ENCODE data around the gene STK26. TPM values are rescaled to one million over a fixed set of nuclear protein-coding genes. Genes with fewer than 3 reads are reported as not detected.

The STK26 gene
- total and polyA plus RNA-seq, 2 donors (not counting 1 experiment from before 2014, with no cell fraction given), result 12.4 to 32.1 TPM

DNA sequence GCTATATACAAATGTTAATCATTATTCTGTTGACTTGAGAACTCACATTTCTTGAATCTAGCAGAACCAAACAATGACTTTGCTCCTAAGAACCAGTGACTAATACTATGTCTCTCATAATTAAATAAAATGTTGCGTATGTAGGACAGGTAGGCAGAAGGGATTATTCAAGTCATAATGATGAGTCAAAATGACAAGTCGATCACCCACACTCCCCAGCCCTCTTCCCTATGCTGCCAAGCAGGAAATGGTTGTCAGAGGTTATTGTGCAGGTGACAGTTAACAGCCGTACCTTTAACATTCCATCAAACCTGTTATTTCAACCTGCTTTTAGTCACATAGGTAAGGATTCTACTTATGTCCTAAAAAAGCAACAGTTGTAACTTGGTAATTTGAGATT is 22.0 kb upstream of the STK26 start:
- CTCF ChIA-PET, result no interaction called here
- Mint-ChIP-seq H3K27ac (no peak overlapping the region), H3K4me1 (peaks cover 6% of the 10 kb centered on the region), H3K27me3 (no peaks in the 10 kb centered on the region), H3K4me3 (no peak overlapping the region), H3K9me3 (ENCODE audit: insufficient read depth) (no peaks in the 10 kb centered on the region)
- no CpG with 5 or more reads among the region's 3 CpGs for WGBS (ENCODE audit: insufficient coverage)
- Histone ChIP-seq H3K27ac (ENCODE audit: low read length in 2 of 2) (no peak overlapping the region), H4K20me1 (ENCODE audit: control insufficient read depth, insufficient read depth, low read length, poor library complexity, severe bottlenecking) (no peaks in the 10 kb centered on the region), H3K4me2 (replicated peaks; ENCODE audit: low read depth, low read length, poor library complexity, severe bottlenecking) (no peak overlapping the region), H3K27me3 (replicated peaks in 1 of 4; ENCODE audit: control extremely low read depth in 1 of 4, control insufficient read depth in 3 of 4, insufficient read depth in 4 of 4, low read length in 3 of 4) (peaks cover 0 to 4% (median 0%) of the 10 kb centered on the region in 4 experiments), H3K4me1 (ENCODE audit: control insufficient read depth in 2 of 2, insufficient read depth in 2 of 2, low read length in 2 of 2) (no peaks in the 10 kb centered on the region), H3K9me3 (ENCODE audit: control extremely low read depth in 1 of 3, control insufficient read depth in 2 of 3, insufficient read depth in 1 of 3, low read length in 2 of 3) (no peaks in the 10 kb centered on the region), H3K79me2 (ENCODE audit: control insufficient read depth, insufficient read depth, low read length) (no peaks in the 10 kb centered on the region), H2AFZ (ENCODE audit: insufficient read depth, low read depth, low read length, poor library complexity, severe bottlenecking) (no peak overlapping the region), H3K36me3 (replicated peaks in 1 of 2; ENCODE audit: control extremely low read depth in 1 of 2, control insufficient read depth in 1 of 2, extremely low read depth in 1 of 2, insufficient read depth in 2 of 2, low read length in 1 of 2) (no peaks in the 10 kb centered on the region), H3K4me3 (ENCODE audit: control extremely low read depth in 1 of 5, extremely low read depth in 1 of 5, insufficient read depth in 1 of 5, low read depth in 2 of 5, low read length in 4 of 5) (no peak overlapping the region), H3K9ac (ENCODE audit: low read length) (no peak overlapping the region)
- POLR2A ChIA-PET, result no interaction called here
- intact Hi-C loops (cut with micrococcal nuclease), result no loop called here
- DNase-seq, result no peak
- TF ChIP-seq EZH2 (IDR thresholded peaks at IDR 0.05; ENCODE audit: borderline replicate concordance, insufficient read depth, low read depth, low read length, poor library complexity, severe bottlenecking), result no peak
- TF ChIP-seq, protein P1, sequence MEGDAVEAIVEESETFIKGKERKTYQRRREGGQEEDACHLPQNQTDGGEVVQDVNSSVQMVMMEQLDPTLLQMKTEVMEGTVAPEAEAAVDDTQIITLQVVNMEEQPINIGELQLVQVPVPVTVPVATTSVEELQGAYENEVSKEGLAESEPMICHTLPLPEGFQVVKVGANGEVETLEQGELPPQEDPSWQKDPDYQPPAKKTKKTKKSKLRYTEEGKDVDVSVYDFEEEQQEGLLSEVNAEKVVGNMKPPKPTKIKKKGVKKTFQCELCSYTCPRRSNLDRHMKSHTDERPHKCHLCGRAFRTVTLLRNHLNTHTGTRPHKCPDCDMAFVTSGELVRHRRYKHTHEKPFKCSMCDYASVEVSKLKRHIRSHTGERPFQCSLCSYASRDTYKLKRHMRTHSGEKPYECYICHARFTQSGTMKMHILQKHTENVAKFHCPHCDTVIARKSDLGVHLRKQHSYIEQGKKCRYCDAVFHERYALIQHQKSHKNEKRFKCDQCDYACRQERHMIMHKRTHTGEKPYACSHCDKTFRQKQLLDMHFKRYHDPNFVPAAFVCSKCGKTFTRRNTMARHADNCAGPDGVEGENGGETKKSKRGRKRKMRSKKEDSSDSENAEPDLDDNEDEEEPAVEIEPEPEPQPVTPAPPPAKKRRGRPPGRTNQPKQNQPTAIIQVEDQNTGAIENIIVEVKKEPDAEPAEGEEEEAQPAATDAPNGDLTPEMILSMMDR (IDR thresholded peaks at IDR 0.05), result no peak
- ATAC-seq (ENCODE audit: low read depth), result no peak

DNA sequence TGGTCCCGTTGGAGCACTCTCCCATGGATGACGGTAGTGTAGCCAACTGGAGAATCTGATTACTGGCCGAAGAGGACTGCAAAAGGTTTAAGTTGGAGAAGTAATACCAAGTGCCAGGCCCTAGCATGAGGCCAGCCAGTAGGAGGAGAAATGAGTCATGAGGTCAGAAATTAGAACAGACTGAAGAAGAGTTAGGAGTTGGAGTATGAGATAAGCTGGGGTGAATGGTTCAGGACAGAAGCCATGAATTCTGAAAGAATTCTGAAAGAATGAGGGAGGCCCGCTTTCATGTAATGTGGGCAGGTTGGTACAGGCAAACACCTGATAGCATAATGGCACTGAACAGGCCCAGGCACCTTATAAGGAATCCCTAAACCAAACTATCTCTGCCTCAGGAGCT is 18.4 kb upstream of the STK26 start:
- H4K20me1 ChIP-seq (ENCODE audit: control insufficient read depth, insufficient read depth, low read length, poor library complexity, severe bottlenecking), result no peaks in the 10 kb centered on the region
- H3K9me3 ChIP-seq (ENCODE audit: control extremely low read depth in 1 of 3, control insufficient read depth in 2 of 3, insufficient read depth in 1 of 3, low read length in 2 of 3), result no peaks in the 10 kb centered on the region
- H2AFZ ChIP-seq (ENCODE audit: insufficient read depth, low read depth, low read length, poor library complexity, severe bottlenecking), result no peak overlapping the region
- H3K4me2 ChIP-seq (replicated peaks; ENCODE audit: low read depth, low read length, poor library complexity, severe bottlenecking), result no peak overlapping the region
- 100% methylated on average over 3 of the region's 4 CpGs for WGBS (ENCODE audit: insufficient coverage)
- H3K36me3 ChIP-seq (replicated peaks in 1 of 2; ENCODE audit: control extremely low read depth in 1 of 2, control insufficient read depth in 1 of 2, extremely low read depth in 1 of 2, insufficient read depth in 2 of 2, low read length in 1 of 2), result no peaks in the 10 kb centered on the region
- ATAC-seq (ENCODE audit: low read depth), result no peak
- H3K4me1 Mint-ChIP-seq, result peaks cover 6% of the 10 kb centered on the region
- H3K4me3 Mint-ChIP-seq, result no peak overlapping the region
- no peak overlapping the region for H3K27ac Mint-ChIP-seq
- no peak for TF ChIP-seq EZH2 (IDR thresholded peaks at IDR 0.05; ENCODE audit: borderline replicate concordance, insufficient read depth, low read depth, low read length, poor library complexity, severe bottlenecking)
- TF ChIP-seq, protein P1 (IDR thresholded peaks at IDR 0.05), result no peak
- no peak for DNase-seq
- no peak overlapping the region for H3K4me3 ChIP-seq (ENCODE audit: control extremely low read depth in 1 of 5, extremely low read depth in 1 of 5, insufficient read depth in 1 of 5, low read depth in 2 of 5, low read length in 4 of 5)
- POLR2A ChIA-PET, result no interaction called here
- no peaks in the 10 kb centered on the region for H3K79me2 ChIP-seq (ENCODE audit: control insufficient read depth, insufficient read depth, low read length)
- H3K9me3 Mint-ChIP-seq (ENCODE audit: insufficient read depth), result no peaks in the 10 kb centered on the region
- no peak overlapping the region for H3K27ac ChIP-seq (ENCODE audit: low read length in 2 of 2)
- peaks cover 0 to 4% (median 0%) of the 10 kb centered on the region in 4 experiments for H3K27me3 ChIP-seq (replicated peaks in 1 of 4; ENCODE audit: control extremely low read depth in 1 of 4, control insufficient read depth in 3 of 4, insufficient read depth in 4 of 4, low read length in 3 of 4)
- CTCF ChIA-PET, result no interaction called here
- intact Hi-C loops (cut with micrococcal nuclease), result no loop called here
- H3K27me3 Mint-ChIP-seq, result peaks cover 3% of the 10 kb centered on the region
- no peak overlapping the region for H3K9ac ChIP-seq (ENCODE audit: low read length)
- no peaks in the 10 kb centered on the region for H3K4me1 ChIP-seq (ENCODE audit: control insufficient read depth in 2 of 2, insufficient read depth in 2 of 2, low read length in 2 of 2)
